ENCODE results near the gene KDM4B.
A peak's percentile ranks its signal among the peaks of the same experiment; 100 is the strongest.

KDM4B gene

DNA sequence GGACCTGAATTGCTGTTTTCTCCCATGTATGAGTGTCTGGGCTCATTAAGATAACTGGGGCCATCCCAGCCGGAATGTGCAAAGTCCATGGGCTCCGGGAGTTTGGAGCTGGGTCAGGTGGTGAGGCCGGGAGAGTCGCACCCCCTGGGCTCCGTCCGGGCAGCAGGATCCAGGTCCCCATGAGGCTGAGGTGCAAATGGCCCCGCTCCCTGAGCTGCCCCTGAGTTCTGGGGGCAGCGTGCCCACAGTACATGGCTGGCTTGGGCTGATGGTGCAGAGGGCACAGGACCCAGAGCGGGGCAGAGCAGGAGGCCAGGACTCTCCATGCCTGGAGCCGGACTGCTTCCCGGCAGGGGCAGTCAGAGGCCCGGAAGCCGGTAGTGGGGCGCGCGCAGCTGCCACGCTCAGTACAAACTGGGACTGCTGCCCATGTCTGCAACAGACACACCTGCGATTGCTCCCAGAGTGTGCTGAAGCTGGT, 136.0 kb downstream of the KDM4B start:
- no peak for ATAC-seq

DNA sequence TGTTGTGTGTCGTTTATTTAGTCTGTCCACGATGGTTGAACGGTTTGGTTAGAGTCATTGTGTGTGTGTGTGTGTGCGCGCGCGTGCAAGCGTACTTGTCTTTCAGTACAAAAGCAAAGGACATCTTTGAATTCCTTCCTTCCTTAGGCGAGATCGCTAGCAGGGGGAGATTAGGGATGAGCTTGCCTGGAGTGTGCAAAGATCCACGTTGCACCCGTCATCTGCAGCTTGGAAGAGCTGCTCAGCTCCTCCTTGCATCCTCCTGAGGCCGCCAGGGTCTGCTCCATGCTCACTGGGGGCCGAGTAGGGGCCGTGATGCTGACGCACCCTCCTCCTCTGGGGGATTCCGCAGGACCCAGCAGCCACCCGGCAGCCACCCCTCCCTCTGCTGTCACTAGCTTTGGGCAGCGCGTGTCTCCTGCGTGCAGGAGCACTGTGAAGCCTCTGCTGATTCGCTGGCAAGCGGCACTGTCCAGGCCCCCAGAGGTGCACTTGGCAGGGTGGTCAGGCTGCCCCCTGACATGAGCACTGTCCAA, 137.3 kb downstream of the KDM4B start:
- no peak for DNase-seq
- ATAC-seq = no peak

More for the DNA sequence above, 136.0 kb downstream of the KDM4B start:
- no peak for DNase-seq

DNA sequence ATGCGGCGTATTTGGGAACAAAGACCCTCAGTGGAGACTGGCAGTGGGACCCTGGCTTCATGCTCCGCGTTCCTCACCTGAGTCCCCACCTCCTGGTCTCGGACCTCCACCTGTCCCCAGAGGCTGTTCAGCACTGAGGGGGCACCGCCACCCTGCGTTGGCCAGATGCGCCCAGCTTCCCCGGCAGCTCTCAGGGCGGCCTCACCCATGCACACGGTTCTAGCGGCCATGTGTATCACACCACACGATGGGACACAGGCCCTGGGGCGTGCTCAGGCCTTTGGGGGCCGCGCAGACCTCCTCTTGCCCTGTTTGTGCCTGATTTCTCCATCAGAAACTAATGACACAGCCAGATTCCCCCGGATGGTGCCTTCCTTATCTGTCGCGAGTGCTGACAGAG, 138.1 kb downstream of the KDM4B start:
- no peak for DNase-seq
- ATAC-seq = no peak

DNA sequence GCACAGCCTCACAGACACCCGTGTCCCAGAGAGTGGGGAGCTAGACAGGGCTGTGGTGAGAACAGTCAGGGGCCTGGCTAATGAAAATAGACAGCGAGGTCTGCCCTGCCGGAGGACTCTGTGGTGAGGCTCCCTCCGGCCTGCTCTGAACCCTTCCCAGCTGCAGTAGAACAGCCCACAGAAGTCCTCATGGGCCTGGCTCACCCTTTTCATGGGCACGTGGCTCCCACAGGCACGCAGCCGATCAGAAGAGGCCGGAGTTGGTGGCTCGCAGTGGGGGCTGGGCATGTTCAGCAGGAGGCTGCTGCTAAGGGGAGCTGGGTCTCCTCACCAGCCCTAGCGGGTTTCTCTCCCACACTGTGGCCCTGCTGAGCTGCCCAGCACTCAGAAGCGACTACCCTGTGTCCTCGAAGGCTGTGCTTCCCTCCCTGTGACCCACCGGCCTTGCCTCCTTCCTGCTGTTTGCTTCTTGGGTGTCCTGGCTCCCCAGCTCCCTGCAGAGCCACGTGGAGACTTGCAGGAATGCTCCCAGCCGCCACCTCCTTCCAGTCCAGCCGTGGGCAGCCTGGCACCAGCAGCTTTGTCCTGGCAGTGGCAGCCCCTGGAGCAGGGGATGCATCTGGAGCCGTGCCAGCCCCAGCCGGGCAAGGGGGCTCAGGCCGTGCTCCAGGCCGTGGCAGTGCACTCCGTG, 138.7 kb downstream of the KDM4B start:
- ATAC-seq (no peak), DNase-seq (no peak)

DNA sequence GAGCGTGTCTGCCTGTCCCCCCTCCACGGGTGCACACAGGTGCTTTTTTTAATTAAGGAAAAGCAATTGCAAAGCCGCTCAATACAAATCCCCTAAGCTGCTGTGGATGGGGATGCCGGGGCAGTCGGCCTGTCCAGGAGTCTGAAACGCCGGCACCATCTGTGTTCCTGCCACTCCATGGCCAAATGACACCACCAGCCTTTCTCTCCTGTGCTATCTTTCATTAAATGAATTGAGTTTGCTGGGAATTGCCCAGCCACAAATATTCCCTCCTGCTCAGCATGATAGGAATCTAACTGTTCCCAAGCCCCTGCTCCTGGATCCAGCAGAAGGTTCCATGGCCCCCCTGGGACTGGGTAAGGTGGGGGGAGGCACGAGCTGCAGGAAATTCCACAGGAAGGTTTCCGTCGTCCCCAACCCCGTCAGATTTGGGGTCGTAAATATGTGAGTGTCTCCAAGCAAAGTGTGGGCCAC, 139.2 kb downstream of the KDM4B start:
- ATAC-seq (no peak), DNase-seq (no peak)

DNA sequence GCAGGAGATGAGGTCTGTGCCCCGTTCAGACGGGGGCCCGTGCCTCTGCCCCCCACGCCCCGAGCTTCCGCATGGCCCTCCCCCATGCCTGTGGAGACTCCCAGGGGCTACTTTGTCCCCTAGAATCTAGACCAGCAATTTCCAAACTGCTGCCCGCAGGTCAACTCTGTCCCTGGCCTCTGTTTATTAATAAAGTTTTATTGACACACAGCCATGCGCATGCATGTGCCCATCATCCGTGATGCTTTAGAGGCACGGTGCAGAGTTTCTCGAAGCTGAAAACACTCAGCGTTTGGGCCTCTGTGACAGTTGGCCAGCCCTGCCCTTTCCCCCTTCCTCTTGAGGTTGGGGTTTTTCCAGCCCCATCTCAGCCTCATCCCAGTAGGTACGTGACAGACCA, 140.0 kb downstream of the KDM4B start:
- ATAC-seq (no peak), DNase-seq (no peak)

DNA sequence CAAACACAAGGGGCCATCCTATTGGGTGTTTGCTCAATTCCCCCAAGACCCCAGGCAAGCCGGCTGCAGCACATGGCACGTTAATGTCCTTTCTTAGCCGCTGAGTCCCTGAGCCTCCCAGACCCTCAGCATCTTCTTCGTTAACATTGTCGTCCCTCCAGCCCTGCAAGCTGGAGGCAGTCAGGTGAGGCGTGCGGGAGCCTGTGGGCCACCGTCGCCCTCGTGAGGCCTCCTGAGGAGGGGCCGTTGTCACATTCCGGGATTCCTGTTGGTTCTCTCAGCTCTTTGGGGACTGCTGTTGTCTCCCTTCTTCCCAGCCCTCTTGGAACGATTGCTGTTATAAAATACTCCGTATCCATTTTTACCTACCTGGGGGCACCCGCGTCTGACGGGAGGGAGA, 140.6 kb downstream of the KDM4B start:
- DNase-seq (no peak), ATAC-seq (no peak)

DNA sequence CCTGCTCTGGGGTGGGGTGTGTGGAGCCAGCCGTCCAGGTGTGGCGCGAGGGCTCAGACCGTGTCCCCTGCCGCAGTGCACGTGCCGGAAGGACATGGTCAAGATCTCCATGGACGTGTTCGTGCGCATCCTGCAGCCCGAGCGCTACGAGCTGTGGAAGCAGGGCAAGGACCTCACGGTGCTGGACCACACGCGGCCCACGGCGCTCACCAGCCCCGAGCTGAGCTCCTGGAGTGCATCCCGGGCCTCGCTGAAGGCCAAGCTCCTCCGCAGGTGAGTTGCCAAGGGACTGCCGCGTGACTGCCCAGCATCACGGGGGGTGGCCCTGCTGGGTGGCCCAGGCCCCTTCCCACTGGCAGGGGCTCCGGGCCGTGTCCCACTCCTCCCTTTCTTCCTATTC, 141.6 kb downstream of the KDM4B start:
- no peak for DNase-seq
- ATAC-seq = no peak

DNA sequence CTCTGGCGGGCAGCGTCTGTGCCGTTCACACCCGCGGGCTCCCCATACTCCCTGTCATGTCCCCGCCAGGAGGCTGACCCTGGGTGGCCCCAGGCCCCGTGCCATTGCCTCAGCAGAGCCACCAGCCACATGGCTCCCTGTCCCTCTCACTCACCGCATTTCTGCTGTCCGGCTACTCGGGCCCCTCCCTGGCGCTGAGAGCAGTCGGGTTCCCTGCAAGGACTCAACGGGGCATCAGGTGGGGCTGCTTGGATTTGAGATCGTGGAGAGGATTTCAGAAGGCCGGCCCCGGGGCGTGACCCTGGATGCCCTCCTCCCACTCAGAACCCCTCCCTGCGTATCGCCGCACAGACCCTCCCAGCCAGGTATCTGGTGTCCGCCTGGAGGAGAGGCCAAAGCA, 142.1 kb downstream of the KDM4B start:
- DNase-seq = no peak
- no peak for ATAC-seq

DNA sequence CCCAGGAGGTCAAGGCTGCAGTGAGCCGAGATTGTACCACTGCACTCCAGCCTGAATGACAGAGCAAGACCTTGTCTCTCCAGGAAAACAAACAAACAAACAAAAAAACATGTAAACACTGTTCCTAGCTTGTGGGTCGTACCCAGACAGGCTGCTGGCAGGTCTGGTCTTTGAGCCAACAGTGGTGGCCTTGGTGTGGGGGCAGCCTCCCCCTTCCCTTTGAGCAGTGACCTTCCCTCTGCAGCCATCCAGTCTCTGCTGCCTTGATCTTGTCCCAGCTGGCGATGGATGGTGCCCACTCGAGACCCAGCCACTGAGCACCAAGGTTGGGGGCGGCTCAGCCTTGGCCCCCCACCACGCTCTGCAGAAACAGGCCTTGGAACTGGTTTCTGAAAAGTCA, 143.3 kb downstream of the KDM4B start:
- DNase-seq = no peak
- no peak for ATAC-seq

DNA sequence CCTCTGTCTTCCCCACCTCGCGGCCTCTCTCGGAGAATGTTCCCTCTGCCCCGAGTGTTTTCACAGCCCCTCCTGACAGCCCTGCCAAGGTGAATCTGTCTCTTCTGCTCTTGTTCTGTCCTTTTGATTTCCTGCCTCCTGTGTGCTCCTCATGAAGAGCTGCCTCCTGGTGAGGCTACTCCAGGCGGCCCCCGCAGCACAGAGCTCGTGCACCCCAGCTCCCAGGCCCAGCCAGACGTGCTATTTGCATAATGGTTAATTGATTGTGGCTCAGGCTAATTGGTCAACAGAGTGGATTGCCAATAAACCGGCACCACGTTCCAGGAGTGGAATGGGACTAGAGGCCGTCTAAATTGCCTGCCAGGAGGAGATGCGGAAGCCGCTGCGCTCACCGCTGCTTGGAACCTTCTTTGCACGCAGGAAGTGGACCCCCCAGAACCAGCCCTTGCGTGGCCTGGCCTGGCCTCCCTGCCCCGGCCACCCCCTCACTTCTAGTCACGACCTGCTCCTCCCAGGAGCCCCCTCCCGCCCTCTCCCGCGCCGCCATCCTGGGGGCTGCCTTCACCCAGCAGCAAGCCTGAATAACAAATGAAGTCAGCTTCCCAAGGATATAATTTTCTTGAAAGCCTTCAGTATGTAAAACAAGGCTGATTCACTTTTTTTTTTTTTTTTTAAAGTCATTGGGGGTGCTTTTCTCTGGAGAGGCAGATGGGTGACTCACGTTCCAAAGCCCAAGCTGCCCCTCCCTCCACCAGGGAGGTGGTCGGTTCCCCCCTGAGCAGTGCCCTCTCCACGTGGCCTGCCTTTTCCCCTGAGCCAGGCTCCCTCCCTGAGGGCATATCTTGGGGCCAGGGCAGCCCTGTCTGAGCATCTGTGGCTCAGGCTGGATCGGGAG, 144.0 kb downstream of the KDM4B start:
- DNase-seq (no peak), ATAC-seq (peak; percentile 33)

DNA sequence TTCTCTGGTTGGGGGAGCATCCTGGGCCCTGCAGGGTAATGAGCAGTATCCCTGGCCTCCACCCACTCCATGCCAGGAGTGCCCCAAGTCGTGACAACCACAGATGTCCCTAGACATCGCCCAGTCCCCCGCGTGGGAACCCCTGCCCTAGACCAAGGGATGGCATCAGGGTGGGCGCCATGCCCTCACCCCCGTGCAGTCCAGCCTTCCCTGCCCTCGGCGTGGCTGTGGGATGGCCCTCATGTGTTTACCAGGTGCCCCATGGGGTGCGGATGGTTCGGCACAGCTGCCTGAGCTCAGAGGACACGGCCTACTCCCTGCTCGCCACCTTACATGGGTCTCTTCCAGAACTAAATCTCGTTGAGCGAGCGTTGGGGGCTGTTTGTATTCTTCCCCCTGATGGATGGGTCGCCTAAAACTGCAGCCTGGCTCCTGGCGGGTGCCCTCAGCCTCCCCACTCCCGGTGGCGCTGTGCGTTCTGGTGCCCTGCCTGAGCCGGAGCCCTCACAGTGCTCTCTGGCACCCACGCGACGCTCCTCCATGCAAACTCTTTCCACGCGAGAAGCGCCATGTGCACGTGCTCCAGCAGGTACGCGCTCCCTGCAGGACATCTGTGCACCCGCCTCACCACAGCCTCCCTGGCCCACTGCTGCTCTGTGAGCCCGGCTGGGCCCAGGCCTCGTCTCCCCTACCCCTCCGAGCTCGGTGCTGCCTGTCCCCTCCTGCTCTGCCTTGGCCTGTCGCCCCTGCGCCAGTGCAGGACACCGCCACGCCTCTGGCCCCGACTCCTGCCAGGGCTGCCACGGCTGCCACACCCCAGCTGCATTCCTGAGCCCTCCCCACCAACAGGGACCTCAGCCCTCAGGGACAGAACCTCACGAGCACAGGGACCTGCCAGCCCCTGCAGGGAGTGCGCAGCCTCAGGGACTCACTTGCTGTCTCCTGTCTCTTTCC, 145.0 kb downstream of the KDM4B start:
- DNase-seq (no peak), ATAC-seq (no peak)

DNA sequence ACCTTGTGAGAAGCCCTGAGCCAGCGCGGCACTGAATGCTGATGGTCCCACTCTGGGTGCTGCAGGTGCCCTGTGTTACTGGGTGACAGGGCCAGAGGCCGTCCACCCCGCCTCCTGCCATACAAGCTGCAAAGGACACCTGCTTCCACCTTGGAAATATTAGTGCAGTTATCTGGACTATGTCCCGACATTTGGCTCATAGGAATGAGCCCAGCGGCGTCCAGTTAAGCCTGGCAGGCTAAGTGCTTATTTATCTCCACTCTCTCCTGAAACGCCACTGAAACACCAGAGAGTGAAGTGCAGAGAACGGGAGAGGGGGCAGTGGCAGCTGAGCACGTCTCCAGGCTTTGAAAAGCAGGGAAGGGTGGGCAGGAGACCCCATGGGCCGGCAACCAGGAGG, 145.8 kb downstream of the KDM4B start:
- DNase-seq = no peak
- no peak for ATAC-seq

DNA sequence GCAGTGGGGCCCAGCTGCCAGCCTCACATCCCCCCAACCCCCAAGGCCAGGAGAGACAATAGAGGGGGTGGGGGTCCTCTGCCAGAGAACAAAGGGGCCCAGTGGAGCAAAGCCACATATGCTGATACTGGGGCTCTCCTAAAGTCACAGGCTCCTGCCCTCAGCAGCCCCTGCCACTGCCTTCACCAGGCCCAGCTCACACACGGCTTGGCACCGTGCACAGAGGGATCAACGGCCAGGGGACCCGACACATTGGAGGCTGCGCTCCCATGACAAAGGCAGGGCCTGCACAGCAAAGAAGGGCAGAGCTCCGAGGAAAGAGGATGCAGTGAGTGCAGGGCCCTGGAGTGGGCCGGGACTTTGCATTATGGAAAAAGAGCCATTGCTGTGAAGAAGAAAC, 146.4 kb downstream of the KDM4B start:
- no peak for DNase-seq
- no peak for ATAC-seq

DNA sequence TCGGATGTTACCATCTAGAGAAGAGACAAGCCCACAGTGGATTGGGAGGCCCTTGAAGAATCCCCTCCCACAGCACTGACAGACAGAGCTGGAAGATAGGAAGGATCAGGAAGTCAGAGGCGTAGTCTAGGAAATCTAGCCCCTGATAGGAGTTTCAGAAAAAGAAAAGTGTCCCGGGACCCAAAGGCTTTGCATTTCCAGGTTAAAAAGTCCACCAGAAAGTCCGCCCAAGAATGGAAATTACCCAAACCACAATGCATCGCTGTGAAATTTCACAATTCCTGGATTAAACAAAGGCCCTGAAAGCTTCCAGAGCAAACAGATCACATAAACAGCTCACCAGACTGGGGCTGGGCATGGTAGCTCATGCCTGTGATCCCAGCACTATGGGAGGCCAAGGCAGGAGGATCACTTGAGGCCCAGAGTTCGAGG, 146.9 kb downstream of the KDM4B start:
- DNase-seq (no peak), ATAC-seq (no peak)

DNA sequence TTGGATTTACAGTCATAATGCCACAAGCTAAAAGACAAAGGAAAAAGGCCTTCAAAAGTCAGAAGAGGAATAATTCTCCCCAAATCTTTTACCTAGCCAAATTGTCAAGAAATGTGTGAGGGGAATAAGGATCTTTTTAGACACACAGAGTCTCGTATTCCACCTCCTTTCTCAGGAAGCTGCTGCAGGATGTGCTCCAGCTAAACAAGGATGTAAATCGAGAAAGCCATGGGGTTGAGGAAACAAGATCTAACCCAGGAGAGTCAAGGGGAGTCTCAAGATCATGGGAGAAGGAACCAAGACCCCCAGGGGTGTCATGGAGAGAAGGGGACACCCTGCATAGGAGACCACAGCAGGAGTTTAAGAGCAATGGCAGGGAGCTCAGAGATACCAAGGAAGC, 147.4 kb downstream of the KDM4B start:
- no peak for ATAC-seq
- DNase-seq = no peak

DNA sequence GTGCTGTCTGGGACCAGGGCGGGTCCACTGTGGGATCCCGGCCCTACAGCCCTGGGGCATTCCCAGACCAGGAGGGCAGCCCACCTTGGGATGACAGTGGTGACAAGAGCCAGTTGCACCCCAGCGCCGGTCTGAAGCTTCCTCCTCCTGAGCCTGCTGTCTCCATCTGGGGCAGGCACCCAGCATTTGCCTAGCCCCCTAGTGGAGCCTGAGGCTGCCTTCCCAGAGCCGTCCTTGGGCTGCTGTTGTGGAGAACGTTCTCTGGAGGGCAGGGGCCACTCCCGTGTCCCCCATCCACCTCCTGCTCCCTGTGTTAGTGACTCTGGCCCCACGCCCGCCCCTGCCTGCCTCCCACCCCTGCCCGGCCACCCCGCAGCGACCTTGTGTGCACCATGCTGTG, 148.5 kb downstream of the KDM4B start:
- ATAC-seq (no peak), DNase-seq (no peak)

DNA sequence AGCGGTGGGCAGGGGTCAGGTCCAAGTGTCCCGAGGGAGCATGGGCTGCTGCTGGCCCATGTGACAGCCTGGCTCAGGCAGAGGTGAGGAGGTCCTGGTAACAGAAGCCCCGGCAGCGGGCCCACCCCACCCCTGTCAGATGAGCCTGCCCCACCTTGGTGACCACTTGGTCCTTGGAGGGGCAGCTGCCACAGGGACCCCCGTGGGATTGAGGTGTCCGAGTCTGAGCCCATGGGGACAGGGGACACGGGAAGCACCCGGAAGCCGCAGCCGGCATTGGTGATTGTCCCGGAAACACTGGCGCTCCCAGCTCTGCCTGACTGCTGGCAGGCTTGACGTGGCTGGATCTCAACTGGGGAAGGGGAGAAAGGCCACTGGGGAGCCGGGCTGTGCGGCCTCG, 149.1 kb downstream of the KDM4B start:
- no peak for ATAC-seq
- DNase-seq = no peak

DNA sequence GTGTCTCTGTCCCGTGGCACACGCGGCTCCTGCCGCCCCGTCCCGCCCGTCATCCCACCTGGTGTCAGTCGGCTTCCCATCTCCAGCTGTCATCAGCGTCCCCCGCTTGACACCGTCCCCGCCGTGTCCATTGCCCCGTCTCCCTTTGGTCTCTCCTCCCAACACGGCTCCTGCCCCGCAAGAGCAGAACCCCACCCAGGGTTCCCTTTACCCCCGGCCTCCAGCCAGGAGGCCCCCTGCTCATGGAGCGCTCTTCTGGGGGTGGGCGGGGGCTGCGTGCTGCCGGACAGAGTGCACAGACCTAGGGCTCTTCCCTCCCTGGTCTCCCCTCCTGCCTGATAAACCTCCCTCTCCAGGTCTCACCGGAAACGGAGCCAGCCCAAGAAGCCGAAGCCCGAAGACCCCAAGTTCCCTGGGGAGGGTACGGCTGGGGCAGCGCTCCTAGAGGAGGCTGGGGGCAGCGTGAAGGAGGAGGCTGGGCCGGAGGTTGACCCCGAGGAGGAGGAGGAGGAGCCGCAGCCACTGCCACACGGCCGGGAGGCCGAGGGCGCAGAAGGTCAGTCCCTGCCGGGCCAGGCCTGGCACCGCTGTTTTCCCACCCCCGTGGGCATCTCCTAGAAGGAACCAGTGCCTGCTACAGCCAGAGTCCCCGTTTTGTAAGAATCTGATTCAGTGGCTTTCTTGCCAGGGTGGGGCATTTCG, 150.5 kb downstream of the KDM4B start:
- ATAC-seq (no peak), DNase-seq (no peak)

DNA sequence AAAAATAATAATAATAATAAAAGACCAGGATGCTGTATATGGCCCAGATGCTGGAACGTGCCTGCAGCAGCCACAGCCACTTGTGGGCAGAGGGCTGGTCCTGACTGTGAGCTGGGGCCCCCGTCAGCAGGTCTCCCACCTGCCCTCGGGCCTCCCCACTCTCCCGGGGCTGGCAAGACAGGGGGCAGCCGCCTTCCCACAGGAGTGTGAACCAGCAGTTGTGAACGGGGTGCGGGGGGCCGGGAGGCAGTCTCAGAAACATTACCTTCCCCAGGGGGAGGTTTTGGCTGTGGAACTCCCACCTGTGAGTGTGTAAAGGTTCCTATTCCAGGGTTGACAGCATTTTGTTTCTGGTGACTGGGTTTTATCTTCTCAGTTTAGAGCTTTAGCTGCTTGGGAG, 151.4 kb downstream of the KDM4B start:
- no peak for DNase-seq

DNA sequence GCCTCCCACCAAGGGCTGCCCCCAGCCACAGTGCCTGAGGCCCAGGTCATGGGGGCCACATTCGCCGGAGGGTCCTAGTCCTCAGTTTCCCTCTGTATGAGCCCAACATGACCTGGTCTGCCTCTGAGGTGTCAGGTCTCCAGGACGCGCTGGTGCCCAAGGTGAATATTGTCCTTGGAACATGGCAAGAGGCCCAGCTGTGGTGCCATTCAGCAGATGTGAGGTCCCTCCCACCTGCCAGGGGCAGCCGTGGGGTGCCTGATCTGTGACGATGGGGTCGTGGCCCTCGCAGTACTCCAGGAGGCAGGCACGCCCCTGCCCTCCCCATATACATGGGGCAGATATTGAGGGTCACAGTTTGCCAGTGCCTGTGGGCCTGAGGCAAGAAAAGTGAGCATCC, 151.9 kb downstream of the KDM4B start:
- DNase-seq (no peak), ATAC-seq (no peak)

More for the DNA sequence above, 151.4 kb downstream of the KDM4B start:
- no peak for ATAC-seq

Data from stimulated activated naive CD8-positive, alpha-beta T cell treated with anti-CD3 and anti-CD28 coated beads, Interleukin-15, Interleukin-2, amounts not matched to agents 100 U/mL and 50 U/mL, for 24 hours (primary cell).